ENCODE measurements around the gene NTSR1. TPM values are rescaled to one million over a fixed set of nuclear protein-coding genes. Genes with fewer than 3 reads are reported as not detected.

The NTSR1 gene
- total and polyA plus RNA-seq, 8 donors: 0.06 to 15.9 (median 0.28) TPM; not detected in 5

GRCh38 chr20:62718546-62718945 is 9.9 kb downstream of the NTSR1 start:
- Histone ChIP-seq H3K27ac (no peak overlapping the region), H3K4me3 (no peak overlapping the region), H3K9me3 (peaks cover 0 to 25% (median 9%) of the 10 kb centered on the region in 4 donors), H3K4me1 (peaks cover 0 to 10% (median 5%) of the 10 kb centered on the region in 4 donors), H3K27me3 (peaks cover 0 to 51% (median 22%) of the 10 kb centered on the region in 3 donors), H3K36me3 (no peaks in the 10 kb centered on the region)
- no peak for DNase-seq
- TF ChIP-seq CTCF (IDR thresholded peaks at IDR 0.05) (no peak), EP300 (IDR thresholded peaks at IDR 0.05) (no peak), POLR2AphosphoS5 (IDR thresholded peaks at IDR 0.05) (no peak)
- intact Hi-C loops (cut with DNase I; ENCODE audit: low total_unique reads): no loop called here
- 63 to 69% (median 67%) methylated on average over 12 of the region's 12 CpGs for WGBS, 5 donors

GRCh38 chr20:62719250-62719935 is 10.8 kb downstream of the NTSR1 start:
- intact Hi-C loops (cut with DNase I; ENCODE audit: low total_unique reads): no loop called here
- 79 to 87% (median 82%) methylated on average over 12 of the region's 12 CpGs for WGBS, 5 donors
- peaks cover 0 to 25% (median 9%) of the 10 kb centered on the region in 4 donors for H3K9me3 ChIP-seq
- no peak for TF ChIP-seq CTCF (IDR thresholded peaks at IDR 0.05)
- H3K27ac ChIP-seq: no peak overlapping the region
- H3K4me3 ChIP-seq: no peak overlapping the region
- H3K4me1 ChIP-seq: peaks cover 0 to 15% (median 8%) of the 10 kb centered on the region in 4 donors
- DNase-seq: no peak
- H3K27me3 ChIP-seq: peaks cover 0 to 52% (median 24%) of the 10 kb centered on the region in 3 donors
- no peaks in the 10 kb centered on the region for H3K36me3 ChIP-seq

GRCh38 chr20:62721511-62722370 is 13.1 kb downstream of the NTSR1 start:
- Histone ChIP-seq H3K27me3 (peaks cover 0 to 63% (median 27%) of the 10 kb centered on the region in 3 donors), H3K4me3 (no peak overlapping the region), H3K27ac (peak overlapping the region in 1 of 5 donors; percentile 43), H3K4me1 (peaks cover 0 to 15% (median 6%) of the 10 kb centered on the region in 4 donors), H3K36me3 (no peaks in the 10 kb centered on the region), H3K9me3 (peaks cover 0 to 25% (median 9%) of the 10 kb centered on the region in 4 donors)
- DNase-seq: no peak
- 72 to 86% (median 78%) methylated on average over 7 of the region's 7 CpGs for WGBS, 5 donors
- intact Hi-C loops (cut with DNase I; ENCODE audit: low total_unique reads): no loop called here
- TF ChIP-seq CTCF (IDR thresholded peaks at IDR 0.05): no peak

GRCh38 chr20:62722627-62723026 is 14.0 kb downstream of the NTSR1 start:
- peaks cover 0 to 15% (median 6%) of the 10 kb centered on the region in 4 donors for H3K4me1 ChIP-seq
- DNase-seq: no peak
- no peak for TF ChIP-seq POLR2A (IDR thresholded peaks at IDR 0.05)
- TF ChIP-seq EP300 (IDR thresholded peaks at IDR 0.05): no peak
- no peak for TF ChIP-seq CTCF (IDR thresholded peaks at IDR 0.05)
- no peak for TF ChIP-seq POLR2AphosphoS5 (IDR thresholded peaks at IDR 0.05)
- H3K27ac ChIP-seq: peak overlapping the region in 1 of 5 donors; percentile 43
- intact Hi-C loops (cut with DNase I; ENCODE audit: low total_unique reads): no loop called here
- no peaks in the 10 kb centered on the region for H3K36me3 ChIP-seq
- H3K27me3 ChIP-seq: peaks cover 0 to 63% (median 30%) of the 10 kb centered on the region in 3 donors
- no peak overlapping the region for H3K4me3 ChIP-seq
- H3K9me3 ChIP-seq: peaks cover 0 to 25% (median 9%) of the 10 kb centered on the region in 4 donors
- WGBS, 5 donors: 78 to 88% (median 82%) methylated on average over 6 of the region's 6 CpGs
